Hindlimb muscle (tissue), 1 donor: ENCODE measurements around the gene ZNF83. TPM values are rescaled to one million over a fixed set of nuclear protein-coding genes. Genes with fewer than 3 reads are reported as not detected.
"Not testable (repeated sequence)": the region's sequence is repeated elsewhere in the genome, so short reads cannot be mapped to it uniquely, and the experiment has no call there.

Source experiments
- DNase-seq: peaks from one replicate; pipeline ENCODE4 v3.0.0-alpha.2; 2013
- polyA plus RNA-seq: library from polyadenylated mRNA; unstranded; fragments of 120-200 nt; gene quantifications from one replicate; pipeline ENCODE4 v1.2.1, GENCODE V29; 2013; ENCODE audit not compliant: insufficient read length

The ZNF83 gene
- polyA plus RNA-seq = 62.9 TPM

- DNase-seq = peak; percentile 94
These were observed at the start of gene ZNF83 for GRCh38 chr19:52637718-52638585. ZNF83 (minus strand) TSS chr19:52638355.

GRCh38 chr19:52687684-52688083 is 49.5 kb upstream of the ZNF83 start:
- no peak for DNase-seq

- no peak for DNase-seq
These were observed 47.7 kb upstream of the ZNF83 start for GRCh38 chr19:52685811-52686210.

GRCh38 chr19:52681216-52681615 is 43.1 kb upstream of the ZNF83 start:
- not testable (repeated sequence) for DNase-seq

DNA sequence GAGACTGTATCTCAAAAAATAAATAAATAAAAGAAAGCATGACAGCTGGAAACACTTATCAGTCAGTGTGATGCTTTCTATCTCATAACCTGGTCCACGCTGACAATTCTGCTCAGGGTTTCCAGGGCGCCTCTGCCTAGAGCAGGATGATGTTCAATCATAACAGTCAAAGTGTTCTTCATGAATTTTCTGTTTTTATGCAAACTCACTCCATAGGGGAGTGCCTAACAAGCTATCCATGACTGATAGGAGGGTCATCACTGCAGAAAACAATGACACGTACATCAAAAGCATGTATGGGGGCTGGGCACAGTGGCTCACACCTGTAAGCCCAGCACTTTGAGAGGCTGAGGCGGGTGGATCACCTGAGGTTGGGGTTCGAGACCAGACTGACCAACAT is 41.4 kb upstream of the ZNF83 start:
- DNase-seq = no peak

DNA sequence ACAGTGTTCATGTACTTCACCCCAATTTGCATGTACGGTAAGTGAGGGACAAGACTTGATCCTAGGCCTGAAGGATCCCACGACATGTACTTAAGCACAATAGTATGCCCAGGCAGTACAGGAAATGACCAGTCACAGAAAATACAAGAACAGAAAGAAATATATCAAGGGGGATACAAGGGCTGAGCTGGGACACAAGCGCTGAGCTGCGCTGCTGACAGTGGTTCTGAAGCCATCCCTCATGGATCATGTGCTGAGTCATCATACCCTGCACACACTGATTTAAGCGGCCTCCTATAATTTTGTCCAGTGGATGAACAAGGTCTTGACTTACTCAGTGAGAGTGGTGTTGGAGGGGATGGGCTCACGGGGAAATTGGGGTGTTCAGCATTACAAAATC is 37.1 kb upstream of the ZNF83 start:
- not testable (repeated sequence) for DNase-seq

GRCh38 chr19:52673014-52673413 is 34.9 kb upstream of the ZNF83 start:
- no peak for DNase-seq

GRCh38 chr19:52670046-52670445 is 31.9 kb upstream of the ZNF83 start:
- DNase-seq = no peak

DNA sequence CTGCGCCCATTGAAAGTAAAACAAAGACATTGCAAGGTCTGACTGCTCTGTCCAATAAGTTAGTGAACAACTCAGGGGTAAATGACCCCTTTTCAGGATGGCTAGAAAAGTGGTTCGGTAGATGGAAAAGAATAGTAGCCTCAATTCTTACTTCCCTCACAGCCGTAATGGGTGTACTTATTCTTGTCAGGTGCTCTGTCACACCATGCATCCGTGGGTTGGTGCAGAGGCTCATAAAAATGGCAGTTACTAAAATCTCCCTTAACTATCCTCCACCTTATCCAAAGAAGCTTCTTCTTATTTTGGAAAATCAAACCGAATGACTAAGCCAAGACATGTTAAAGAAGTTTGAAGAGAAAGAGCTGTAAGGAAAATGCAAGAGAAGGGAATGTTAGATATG is 31.4 kb upstream of the ZNF83 start:
- no peak for DNase-seq

GRCh38 chr19:52667972-52668371 is 29.8 kb upstream of the ZNF83 start:
- DNase-seq = no peak

DNA sequence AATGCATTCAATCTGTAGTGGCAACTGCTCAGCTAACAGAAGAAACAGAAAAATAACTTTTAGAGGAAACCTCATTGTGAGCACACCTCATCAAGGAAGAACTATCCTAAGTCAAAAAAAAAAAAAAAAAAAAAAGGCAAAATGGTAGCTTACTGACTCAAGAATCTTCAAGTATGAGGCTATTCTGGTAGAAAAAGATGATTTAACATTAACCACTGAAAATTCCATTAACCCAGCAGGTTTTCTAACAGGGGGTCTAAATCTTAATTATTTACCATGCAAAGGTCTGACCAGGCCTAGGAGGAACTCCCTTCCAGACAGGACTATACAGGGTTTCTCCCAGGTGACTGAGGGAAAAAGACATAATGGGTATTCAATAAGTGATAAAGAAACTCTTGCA is 28.4 kb upstream of the ZNF83 start:
- no peak for DNase-seq

DNA sequence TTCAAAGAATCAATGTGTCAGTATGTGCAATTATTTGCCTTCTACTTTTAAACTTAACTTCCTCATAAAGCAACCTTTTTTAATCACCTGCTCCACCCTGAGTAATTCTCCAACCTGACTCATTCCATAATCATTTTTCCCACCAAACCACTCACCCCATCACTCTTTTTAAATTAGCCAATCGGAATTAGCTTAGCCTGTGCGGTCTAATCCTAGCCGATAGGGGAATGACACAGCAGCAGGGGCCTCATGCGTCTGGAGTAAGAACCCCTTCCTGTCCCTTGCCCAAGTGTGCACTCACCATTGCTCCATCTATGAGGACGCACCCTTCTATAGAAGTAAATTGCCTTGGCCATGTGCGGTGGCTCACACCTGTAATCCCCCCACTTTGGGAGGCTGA is 27.4 kb upstream of the ZNF83 start:
- no peak for DNase-seq

- no peak for DNase-seq
These were observed 26.9 kb upstream of the ZNF83 start for GRCh38 chr19:52665027-52665426.

GRCh38 chr19:52664461-52664860 is 26.3 kb upstream of the ZNF83 start:
- no peak for DNase-seq

DNA sequence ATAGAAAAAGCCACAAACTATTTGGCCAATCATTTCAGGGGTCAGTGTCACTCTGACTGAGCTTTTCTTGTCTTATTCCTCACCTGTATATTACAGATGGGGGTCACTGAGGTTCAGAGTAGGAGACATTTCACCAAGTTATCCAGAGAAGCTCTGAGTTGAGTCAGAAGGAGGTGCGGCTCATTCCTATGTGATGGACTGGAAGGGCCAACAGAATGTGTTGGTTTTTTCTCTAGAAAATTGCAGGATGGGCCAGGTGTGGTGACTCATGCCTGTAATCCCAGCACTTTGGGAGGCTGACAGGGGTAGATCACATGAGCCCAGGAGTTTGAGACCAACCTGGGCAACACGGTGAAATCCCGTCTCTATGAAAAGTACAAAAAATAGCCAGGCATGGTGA is 24.5 kb upstream of the ZNF83 start:
- no peak for DNase-seq

GRCh38 chr19:52660981-52661380 is 22.8 kb upstream of the ZNF83 start:
- DNase-seq = no peak

DNA sequence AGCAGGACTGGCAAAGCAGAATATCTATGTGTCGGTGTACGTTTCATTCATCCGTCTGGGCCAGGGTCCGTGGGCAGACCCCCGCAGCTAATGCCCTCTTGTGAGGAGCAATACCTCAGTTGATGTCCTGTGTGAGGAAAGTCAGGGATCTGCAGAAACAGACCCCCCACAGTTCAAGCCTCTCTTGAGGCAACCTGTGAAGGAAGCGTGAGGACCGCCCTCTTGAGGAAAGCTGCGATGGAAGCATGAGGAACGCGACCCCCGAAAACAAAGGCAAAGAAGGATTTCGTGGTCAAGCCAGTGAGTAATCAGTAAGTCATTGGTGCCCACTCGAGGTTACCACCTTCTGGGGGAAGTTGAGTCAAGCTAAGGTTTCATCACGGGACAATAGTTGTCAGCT is 20.9 kb upstream of the ZNF83 start:
- no peak for DNase-seq

DNA sequence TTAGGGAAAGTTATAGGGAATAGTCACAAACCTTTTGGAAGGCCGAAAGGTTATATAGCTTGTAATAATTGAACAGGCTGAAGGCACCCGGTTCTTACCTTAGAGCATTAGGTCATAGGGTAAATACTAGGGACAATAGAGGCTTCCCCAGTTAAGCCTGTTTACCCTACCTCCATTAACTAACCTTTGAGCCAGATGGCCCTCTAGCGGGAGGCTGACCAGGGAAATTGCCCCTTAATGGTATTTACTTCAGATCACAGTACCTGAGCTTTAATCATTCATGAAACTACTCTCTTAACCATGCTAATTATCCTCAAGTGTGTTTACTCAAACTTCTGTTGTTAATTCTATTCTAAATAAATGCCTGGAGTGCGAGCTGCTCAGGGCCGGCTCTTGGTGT is 20.4 kb upstream of the ZNF83 start:
- no peak for DNase-seq

DNA sequence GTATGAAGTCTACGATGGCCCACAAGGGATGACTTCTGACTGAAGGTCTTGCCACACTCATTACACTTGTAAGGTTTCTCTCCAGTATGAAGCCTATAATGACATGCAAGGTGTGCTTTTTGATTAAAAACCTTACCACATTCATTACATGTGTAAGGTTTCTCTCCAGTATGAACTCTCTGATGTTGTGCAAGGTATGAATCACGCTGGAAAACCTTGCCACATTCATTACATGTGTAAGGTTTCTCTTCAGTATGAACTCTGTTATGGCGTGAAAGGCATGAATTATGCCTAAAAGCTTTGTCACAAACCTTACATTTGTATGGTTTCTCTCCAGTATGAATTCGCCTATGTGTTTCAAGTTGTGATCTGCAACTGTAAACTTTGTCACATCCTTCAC is 15.0 kb upstream of the ZNF83 start:
- DNase-seq = no peak

- no peak for DNase-seq
These were observed 13.8 kb upstream of the ZNF83 start for GRCh38 chr19:52651956-52652355.

GRCh38 chr19:52648336-52649016 is 10.3 kb upstream of the ZNF83 start:
- no peak for DNase-seq

DNA sequence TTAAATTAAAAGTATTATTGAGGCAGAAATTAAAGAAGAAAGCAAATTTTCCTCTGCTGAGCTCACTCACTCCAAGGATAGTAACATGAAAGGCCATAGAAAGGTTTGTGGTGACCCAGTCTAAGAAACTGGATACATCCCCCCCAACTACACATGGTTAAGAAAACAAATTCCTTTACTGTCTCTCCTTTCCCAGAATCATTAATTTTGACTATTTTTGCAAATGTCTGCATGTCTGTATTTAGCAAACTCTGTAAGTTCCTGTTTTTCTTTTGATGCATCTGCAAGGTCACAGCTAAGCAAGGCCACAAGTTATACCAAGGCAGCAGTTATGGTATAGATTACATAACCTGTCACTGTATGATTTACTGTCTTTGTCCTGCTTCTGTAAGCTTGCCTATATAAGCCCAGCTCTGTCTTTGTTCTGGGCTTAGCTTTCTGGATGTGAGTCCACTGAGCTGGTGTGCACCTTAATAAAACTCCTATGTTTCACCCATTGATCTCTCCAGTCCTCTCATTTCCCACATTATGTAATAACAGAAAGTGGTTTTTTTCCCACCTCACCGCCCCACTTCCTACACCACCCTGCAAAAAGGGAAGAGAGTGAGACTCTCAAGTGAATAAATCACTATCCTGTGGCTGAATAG is 8.5 kb upstream of the ZNF83 start:
- no peak for DNase-seq

- no peak for DNase-seq
These were observed 2.8 kb upstream of the ZNF83 start for GRCh38 chr19:52640916-52641315.

DNA sequence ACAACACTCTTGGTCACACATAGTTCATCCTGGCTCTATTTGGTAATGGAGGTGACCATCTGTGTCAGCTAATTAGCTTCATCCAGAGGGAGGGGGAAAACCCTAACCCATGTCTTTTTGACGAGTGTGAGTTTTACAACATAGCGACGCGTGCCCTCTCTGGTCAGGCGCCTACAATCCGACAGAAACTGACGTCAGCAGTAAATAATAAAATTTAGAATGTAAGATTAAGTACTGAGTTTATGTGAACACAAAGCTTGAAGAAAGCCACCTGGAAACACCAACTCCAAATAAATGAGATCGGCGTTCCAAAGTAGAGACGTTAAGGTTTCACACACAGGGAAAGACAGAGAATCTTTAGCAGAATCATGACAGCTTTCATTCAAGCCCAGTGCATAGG is 1.8 kb upstream of the ZNF83 start:
- no peak for DNase-seq
